AG04449 (cell line): ENCODE data around the gene C20orf144.
A peak's percentile ranks its signal among the peaks of the same experiment; 100 is the strongest.

Experiments
- CTCF ChIA-PET: fragments of 350-600 bp; formaldehyde crosslinking; extraction: SDS; loops from one replicate; lab custom pipeline; 2021; ENCODE audit warnings: antibody characterized with exemption; lab: Yijun Ruan, JAX
- POLR2A ChIA-PET: fragments of 400-600, 350-600 bp; formaldehyde crosslinking; extraction: SDS; loops from one replicate; lab custom pipeline; 2020; ENCODE audit warnings: antibody characterized with exemption, inconsistent platforms; lab: Yijun Ruan, JAX
- DNase-seq: peaks from one replicate; pipeline ENCODE4 v3.0.0-alpha.2; 2010; ENCODE audit warnings: low read depth, low spot score
- H3K4me3 ChIP-seq: 2 replicates; pipeline ENCODE4 v1.5.1; 2011; ENCODE audit warnings: low read depth, mild to moderate bottlenecking, control low read depth, low read length
- TF ChIP-seq, protein P1 (sequence below): IDR thresholded peaks from one replicate; pipeline ENCODE4 v1.5.1; 2011; ENCODE audit warnings: mild to moderate bottlenecking, moderate library complexity, low read length, control low read depth, inconsistent platforms; ENCODE audit not compliant: insufficient read depth; ENCODE audit errors: missing control alignments

C20orf144 gene

DNA sequence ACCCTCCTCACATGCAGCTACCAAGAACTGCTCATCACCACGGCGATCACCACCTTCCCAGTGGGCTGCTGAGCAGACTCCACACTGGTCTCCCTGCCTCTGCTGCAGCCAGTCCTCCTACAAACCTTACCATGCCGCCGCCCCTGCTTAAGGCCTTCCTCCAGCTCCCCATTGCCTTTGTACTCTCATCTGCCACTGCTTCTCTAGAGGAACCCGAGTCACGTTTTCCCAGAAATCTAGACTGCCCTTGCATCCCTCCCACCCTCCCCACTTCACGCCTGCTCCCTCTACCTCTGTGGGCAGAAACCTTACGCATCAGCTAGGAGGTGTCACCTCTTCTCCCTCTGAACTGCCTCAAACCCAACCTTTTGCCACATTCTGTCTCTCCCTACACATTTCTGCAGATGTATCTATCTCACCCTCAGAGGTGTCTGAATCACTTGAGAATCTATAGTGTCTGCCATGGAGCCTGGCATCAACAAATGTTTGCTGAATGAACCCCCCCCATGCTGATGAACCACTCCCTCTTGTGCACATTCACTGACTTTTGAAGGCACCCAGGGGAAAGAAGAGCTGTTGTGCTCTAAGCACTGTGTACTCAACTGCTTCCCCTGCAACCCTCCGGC lies 19.7 kb downstream of the C20orf144 start:
- TF ChIP-seq, protein P1, sequence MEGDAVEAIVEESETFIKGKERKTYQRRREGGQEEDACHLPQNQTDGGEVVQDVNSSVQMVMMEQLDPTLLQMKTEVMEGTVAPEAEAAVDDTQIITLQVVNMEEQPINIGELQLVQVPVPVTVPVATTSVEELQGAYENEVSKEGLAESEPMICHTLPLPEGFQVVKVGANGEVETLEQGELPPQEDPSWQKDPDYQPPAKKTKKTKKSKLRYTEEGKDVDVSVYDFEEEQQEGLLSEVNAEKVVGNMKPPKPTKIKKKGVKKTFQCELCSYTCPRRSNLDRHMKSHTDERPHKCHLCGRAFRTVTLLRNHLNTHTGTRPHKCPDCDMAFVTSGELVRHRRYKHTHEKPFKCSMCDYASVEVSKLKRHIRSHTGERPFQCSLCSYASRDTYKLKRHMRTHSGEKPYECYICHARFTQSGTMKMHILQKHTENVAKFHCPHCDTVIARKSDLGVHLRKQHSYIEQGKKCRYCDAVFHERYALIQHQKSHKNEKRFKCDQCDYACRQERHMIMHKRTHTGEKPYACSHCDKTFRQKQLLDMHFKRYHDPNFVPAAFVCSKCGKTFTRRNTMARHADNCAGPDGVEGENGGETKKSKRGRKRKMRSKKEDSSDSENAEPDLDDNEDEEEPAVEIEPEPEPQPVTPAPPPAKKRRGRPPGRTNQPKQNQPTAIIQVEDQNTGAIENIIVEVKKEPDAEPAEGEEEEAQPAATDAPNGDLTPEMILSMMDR, result no peak
- DNase-seq, result no peak
- ChIA-PET CTCF (interaction anchor here (1.2 to 5.3 kb wide), 2 partner anchors 13 kb away, joined by 4 to 40 read pairs; partner anchors contain the start of gene ACTL10), POLR2A (interaction anchor here (0.9 kb wide), 1 partner anchor 17 kb away, joined by 3 read pairs; no protein-coding TSS in a partner anchor)
- no peak overlapping the region for H3K4me3 ChIP-seq

DNA sequence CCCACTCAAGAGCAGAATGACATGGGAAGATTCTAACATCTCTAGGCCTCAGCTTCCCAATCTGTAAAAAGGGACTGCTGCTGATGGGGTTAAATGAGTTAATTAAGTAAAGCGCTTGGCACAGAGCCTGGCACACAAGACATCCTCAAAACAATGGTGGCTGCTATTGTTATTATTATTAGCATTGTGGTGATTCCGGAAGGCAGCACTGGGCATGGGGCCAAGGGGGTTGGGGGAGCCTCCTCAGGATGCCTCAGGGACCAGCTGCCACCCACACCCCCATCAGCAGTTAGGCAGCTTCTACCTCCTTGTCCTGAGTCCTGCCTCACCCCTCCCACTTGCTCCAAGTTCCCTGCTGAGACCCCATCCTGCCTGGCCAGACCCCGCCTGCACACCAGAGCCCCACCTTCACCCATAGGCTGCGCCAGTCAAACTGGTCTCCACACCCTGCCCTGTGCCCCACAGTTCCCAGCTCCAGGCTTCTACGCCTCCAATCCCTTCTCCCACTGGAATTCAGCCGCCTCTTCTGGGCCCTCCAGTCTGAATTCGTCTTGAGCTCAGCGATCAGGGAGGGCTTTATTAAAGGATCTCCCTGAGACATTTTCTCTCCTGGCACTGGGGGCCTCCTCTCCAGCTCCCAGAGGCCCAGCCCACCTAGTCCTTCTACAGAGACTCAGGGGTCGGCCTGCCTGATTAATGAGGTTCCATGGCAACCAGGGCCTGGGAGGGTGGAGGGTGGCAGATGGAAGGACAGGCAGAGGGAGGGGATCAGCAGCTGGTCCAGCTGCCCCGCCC lies 22.6 kb downstream of the C20orf144 start:
- ChIA-PET POLR2A (no interaction called here), CTCF (interaction anchor here (0.9 to 1.1 kb wide), 4 partner anchors 9 to 18 kb away, joined by 3 to 5 read pairs (median 3); partner anchors contain the start of gene ACTL10)
- H3K4me3 ChIP-seq, result peak overlapping the region; percentile 49
- DNase-seq, result no peak
- TF ChIP-seq, protein P1, result no peak

- H3K4me3 ChIP-seq, result peak overlapping the region; percentile 49
- ChIA-PET CTCF (interaction anchor here (1.1 kb wide), 2 partner anchors 10 to 17 kb away, joined by 3 to 5 read pairs; no protein-coding TSS in a partner anchor), POLR2A (no interaction called here)
- no peak for DNase-seq
- TF ChIP-seq, protein P1, result no peak
Measured at GRCh38 chr20:33685328-33686099, 23.4 kb downstream of the C20orf144 start.

- POLR2A ChIA-PET, result no interaction called here
Measured at GRCh38 chr20:33686100-33686983, 24.2 kb downstream of the C20orf144 start, which contains the start of gene E2F1. Gene E2F1, minus strand, starts transcription at chr20:33686385. Its CDS starts 121 bp downstream, at chr20:33686264.

DNA sequence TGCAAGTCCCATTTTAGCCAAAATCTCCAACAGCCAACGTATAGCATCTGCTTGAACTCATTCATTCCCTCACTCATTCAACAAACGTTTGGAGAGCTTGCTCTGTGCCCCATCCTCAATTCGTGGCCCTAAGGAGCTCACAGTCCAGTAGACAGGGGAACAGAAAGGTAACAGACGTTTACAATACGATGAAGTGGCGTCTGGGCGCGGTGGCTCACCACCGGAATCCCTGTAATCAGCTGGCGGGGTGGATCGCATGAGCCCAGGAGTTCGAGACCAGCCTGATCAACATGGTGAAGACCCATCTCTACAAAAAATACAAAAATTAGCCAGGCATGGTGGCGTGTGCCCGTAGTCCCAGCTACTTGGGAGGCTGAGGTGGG lies 24.8 kb downstream of the C20orf144 start:
- H3K4me3 ChIP-seq, result no peak overlapping the region; the same call in 1 of the 2 replicates
- DNase-seq, result no peak
- ChIA-PET CTCF (interaction anchor here (0.8 to 2.6 kb wide), 6 partner anchors 10 to 19 kb away, joined by 3 to 18 read pairs (median 4); partner anchors contain the start of gene ACTL10), POLR2A (no interaction called here)
- TF ChIP-seq, protein P1, result no peak

More at GRCh38 chr20:33686100-33686983, 24.2 kb downstream of the C20orf144 start, which contains the start of gene E2F1:
- CTCF ChIA-PET, result interaction anchor here (0.8 to 2.6 kb wide), 7 partner anchors 9 to 18 kb away, joined by 3 to 18 read pairs (median 3); partner anchors contain the start of gene ACTL10
- DNase-seq, result no peak
- TF ChIP-seq, protein P1, result peak; percentile 42
- H3K4me3 ChIP-seq, result peak within 1 kb of the TSS; percentile 56
